ENCODE results near the gene ACTL6B. TPM values are rescaled to one million over a fixed set of nuclear protein-coding genes. Genes with fewer than 3 reads are reported as not detected.

Gene ACTL6B
- total and polyA plus RNA-seq, 2 of the 13 experiments (the other 11 are each of a cell fraction or from before 2014, with no cell fraction given) = not detected

GRCh38 chr7:100655908-100656674, at the start of gene ACTL6B (continued):
- TF ChIP-seq ZNF574 (CRISPR knock-in tag; IDR thresholded peaks at IDR 0.05) (peak; percentile 62; the same call in 1 of the 2 replicates), PCBP1 (IDR thresholded peaks at IDR 0.05; ENCODE audit: borderline replicate concordance, low read depth, low read length) (no peak), ZBTB1 (CRISPR knock-in tag; IDR thresholded peaks at IDR 0.05; ENCODE audit: borderline replicate concordance) (0 out of 2 replicates have a peak, but pooled peaks have one; percentile 38), MATR3 (CRISPR knock-in tag; IDR thresholded peaks at IDR 0.05) (no peak), ZC3H13 (CRISPR knock-in tag; IDR thresholded peaks at IDR 0.05) (peak; percentile 77; the same call in 1 of the 2 replicates), ZBTB7B (CRISPR knock-in tag; IDR thresholded peaks at IDR 0.05) (0 out of 2 replicates have a peak, but pooled peaks have one; percentile 42), ASH2L (IDR thresholded peaks at IDR 0.05; ENCODE audit: insufficient read length, low read depth, low read length) (no peak), TFE3 (CRISPR knock-in tag; IDR thresholded peaks at IDR 0.05) (peak; percentile 76), FOXC1 (CRISPR knock-in tag; IDR thresholded peaks at IDR 0.05; ENCODE audit: borderline replicate concordance) (peak; percentile 93; the same call in 1 of the 2 replicates), SOX6 (IDR thresholded peaks at IDR 0.05) (no peak), SOX6 (CRISPR knock-in tag; IDR thresholded peaks at IDR 0.05) (peak; percentile 69), REXO4 (CRISPR knock-in tag; IDR thresholded peaks at IDR 0.05; ENCODE audit: borderline replicate concordance) (no peak), MYNN (CRISPR knock-in tag; IDR thresholded peaks at IDR 0.05; ENCODE audit: low read depth) (peak; percentile 67; the same call in 1 of the 2 replicates)
- TF ChIP-seq, protein P1, sequence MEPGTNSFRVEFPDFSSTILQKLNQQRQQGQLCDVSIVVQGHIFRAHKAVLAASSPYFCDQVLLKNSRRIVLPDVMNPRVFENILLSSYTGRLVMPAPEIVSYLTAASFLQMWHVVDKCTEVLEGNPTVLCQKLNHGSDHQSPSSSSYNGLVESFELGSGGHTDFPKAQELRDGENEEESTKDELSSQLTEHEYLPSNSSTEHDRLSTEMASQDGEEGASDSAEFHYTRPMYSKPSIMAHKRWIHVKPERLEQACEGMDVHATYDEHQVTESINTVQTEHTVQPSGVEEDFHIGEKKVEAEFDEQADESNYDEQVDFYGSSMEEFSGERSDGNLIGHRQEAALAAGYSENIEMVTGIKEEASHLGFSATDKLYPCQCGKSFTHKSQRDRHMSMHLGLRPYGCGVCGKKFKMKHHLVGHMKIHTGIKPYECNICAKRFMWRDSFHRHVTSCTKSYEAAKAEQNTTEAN (CRISPR knock-in tag; conservative IDR thresholded peaks at IDR 0.05) = 0 out of 2 replicates have a peak, but pooled peaks have one; percentile 75
- TF ChIP-seq, protein P2, sequence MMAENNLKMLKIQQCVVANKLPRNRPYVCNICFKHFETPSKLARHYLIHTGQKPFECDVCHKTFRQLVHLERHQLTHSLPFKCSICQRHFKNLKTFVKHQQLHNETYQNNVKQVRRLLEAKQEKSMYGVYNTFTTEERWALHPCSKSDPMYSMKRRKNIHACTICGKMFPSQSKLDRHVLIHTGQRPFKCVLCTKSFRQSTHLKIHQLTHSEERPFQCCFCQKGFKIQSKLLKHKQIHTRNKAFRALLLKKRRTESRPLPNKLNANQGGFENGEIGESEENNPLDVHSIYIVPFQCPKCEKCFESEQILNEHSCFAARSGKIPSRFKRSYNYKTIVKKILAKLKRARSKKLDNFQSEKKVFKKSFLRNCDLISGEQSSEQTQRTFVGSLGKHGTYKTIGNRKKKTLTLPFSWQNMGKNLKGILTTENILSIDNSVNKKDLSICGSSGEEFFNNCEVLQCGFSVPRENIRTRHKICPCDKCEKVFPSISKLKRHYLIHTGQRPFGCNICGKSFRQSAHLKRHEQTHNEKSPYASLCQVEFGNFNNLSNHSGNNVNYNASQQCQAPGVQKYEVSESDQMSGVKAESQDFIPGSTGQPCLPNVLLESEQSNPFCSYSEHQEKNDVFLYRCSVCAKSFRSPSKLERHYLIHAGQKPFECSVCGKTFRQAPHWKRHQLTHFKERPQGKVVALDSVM (CRISPR knock-in tag; IDR thresholded peaks at IDR 0.05) = peak; percentile 37; the same call in 1 of the 2 replicates
- TF ChIP-seq, protein P3, sequence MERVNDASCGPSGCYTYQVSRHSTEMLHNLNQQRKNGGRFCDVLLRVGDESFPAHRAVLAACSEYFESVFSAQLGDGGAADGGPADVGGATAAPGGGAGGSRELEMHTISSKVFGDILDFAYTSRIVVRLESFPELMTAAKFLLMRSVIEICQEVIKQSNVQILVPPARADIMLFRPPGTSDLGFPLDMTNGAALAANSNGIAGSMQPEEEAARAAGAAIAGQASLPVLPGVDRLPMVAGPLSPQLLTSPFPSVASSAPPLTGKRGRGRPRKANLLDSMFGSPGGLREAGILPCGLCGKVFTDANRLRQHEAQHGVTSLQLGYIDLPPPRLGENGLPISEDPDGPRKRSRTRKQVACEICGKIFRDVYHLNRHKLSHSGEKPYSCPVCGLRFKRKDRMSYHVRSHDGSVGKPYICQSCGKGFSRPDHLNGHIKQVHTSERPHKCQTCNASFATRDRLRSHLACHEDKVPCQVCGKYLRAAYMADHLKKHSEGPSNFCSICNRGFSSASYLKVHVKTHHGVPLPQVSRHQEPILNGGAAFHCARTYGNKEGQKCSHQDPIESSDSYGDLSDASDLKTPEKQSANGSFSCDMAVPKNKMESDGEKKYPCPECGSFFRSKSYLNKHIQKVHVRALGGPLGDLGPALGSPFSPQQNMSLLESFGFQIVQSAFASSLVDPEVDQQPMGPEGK (CRISPR knock-in tag; IDR thresholded peaks at IDR 0.05) = peak; percentile 39; the same call in 1 of the 2 replicates
- TF ChIP-seq, protein P4, sequence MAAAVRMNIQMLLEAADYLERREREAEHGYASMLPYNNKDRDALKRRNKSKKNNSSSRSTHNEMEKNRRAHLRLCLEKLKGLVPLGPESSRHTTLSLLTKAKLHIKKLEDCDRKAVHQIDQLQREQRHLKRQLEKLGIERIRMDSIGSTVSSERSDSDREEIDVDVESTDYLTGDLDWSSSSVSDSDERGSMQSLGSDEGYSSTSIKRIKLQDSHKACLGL (CRISPR knock-in tag; IDR thresholded peaks at IDR 0.05) = peak; percentile 90
